H9 (cell line): Measurements from ENCODE around the gene MICAL2. TPM values are rescaled to one million over a fixed set of nuclear protein-coding genes. Genes with fewer than 3 reads are reported as not detected.

Experiments used
- DNase-seq: peaks from one replicate; pipeline ENCODE4 v3.0.0-alpha.2; 2017
- H2AFZ ChIP-seq: one replicate; pipeline ENCODE4 v1.6.1; 2013; ENCODE audit warnings: mild to moderate bottlenecking, low read length, control low read depth, moderate library complexity
- H2AK5ac ChIP-seq: 2 replicates; pipeline ENCODE4 v1.6.1; 2013; ENCODE audit warnings: low read length, control low read depth, mixed read lengths; ENCODE audit not compliant: insufficient read length
- H2BK120ac ChIP-seq: one replicate; pipeline ENCODE4 v1.6.1; 2013; ENCODE audit warnings: low read depth, mild to moderate bottlenecking, low read length, control low read depth, inconsistent platforms; ENCODE audit not compliant: poor library complexity, severe bottlenecking
- H2BK12ac ChIP-seq: 2 replicates; pipeline ENCODE4 v1.6.1; 2013; ENCODE audit warnings: low read length, control low read depth, mixed read lengths, low read depth; ENCODE audit not compliant: insufficient read length
- H2BK15ac ChIP-seq: 2 replicates; pipeline ENCODE4 v1.6.1; 2013; ENCODE audit warnings: low read depth, low read length, control low read depth
- H2BK20ac ChIP-seq: one replicate; pipeline ENCODE4 v1.6.1; 2013; ENCODE audit warnings: low read depth, mild to moderate bottlenecking, low read length, control low read depth, inconsistent platforms; ENCODE audit not compliant: poor library complexity, severe bottlenecking
- H2BK5ac ChIP-seq: 2 replicates; pipeline ENCODE4 v1.6.1; 2013; ENCODE audit warnings: low read length, control low read depth, mixed read lengths; ENCODE audit not compliant: insufficient read length
- H3K14ac ChIP-seq: 2 replicates; pipeline ENCODE4 v1.6.1; 2013; ENCODE audit warnings: low read length, control low read depth; ENCODE audit not compliant: insufficient read depth
- H3K18ac ChIP-seq: 2 replicates; pipeline ENCODE4 v1.6.1; 2013; ENCODE audit warnings: low read depth, mild to moderate bottlenecking, mixed read lengths, low read length, control low read depth; ENCODE audit not compliant: insufficient read length
- H3K23ac ChIP-seq: 2 replicates; pipeline ENCODE4 v1.6.1; 2013; ENCODE audit warnings: low read length, control low read depth, mixed read lengths, low read depth; ENCODE audit not compliant: insufficient read length
- H3K23me2 ChIP-seq: 2 replicates; pipeline ENCODE4 v1.6.1; 2013; ENCODE audit warnings: low read depth, mild to moderate bottlenecking, mixed read lengths, low read length, control low read depth; ENCODE audit not compliant: insufficient read length, poor library complexity, severe bottlenecking
- H3K27ac ChIP-seq: 2 replicates; pipeline ENCODE4 v1.5.1; 2013; ENCODE audit warnings: low read length, control low read depth, mixed read lengths, low read depth; ENCODE audit not compliant: insufficient read length
- H3K27me3 ChIP-seq: 2 replicates; pipeline ENCODE4 v1.6.1; 2013; ENCODE audit warnings: low read length, control low read depth, inconsistent platforms; ENCODE audit not compliant: insufficient read depth
- H3K4ac ChIP-seq: 2 replicates; pipeline ENCODE4 v1.6.1; 2013; ENCODE audit warnings: low read depth, mild to moderate bottlenecking, control low read depth, inconsistent platforms, low read length, moderate library complexity
- H3K4me1 ChIP-seq: 2 replicates; pipeline ENCODE4 v1.6.1; 2013; ENCODE audit warnings: low read length, control low read depth, inconsistent platforms; ENCODE audit not compliant: insufficient read depth
- H3K4me2 ChIP-seq: 2 replicates; pipeline ENCODE4 v1.6.1; 2013; ENCODE audit warnings: low read length, control low read depth, mixed read lengths; ENCODE audit not compliant: insufficient read length, insufficient read depth
- H3K56ac ChIP-seq: 2 replicates; pipeline ENCODE4 v1.6.1; 2013; ENCODE audit warnings: low read depth, mild to moderate bottlenecking, mixed read lengths, low read length, control low read depth; ENCODE audit not compliant: insufficient read length
- H3K79me1 ChIP-seq: 2 replicates; pipeline ENCODE4 v1.6.1; 2013; ENCODE audit warnings: low read depth, mild to moderate bottlenecking, moderate library complexity, low read length, control low read depth, inconsistent platforms; ENCODE audit not compliant: insufficient read depth, poor library complexity, severe bottlenecking
- H3K79me2 ChIP-seq: 2 replicates; pipeline ENCODE4 v1.6.1; 2013; ENCODE audit warnings: low read length, control low read depth, inconsistent platforms; ENCODE audit not compliant: insufficient read depth
- H3K9ac ChIP-seq: 2 replicates; pipeline ENCODE4 v1.6.1; 2013; ENCODE audit warnings: low read length, control low read depth, mixed read lengths; ENCODE audit not compliant: insufficient read length; ENCODE audit errors: extremely low read depth
- H3K9me3 ChIP-seq: one replicate; pipeline ENCODE4 v1.6.1; 2013; ENCODE audit warnings: low read depth, low read length, inconsistent platforms; ENCODE audit not compliant: control insufficient read depth
- H3T11ph ChIP-seq: one replicate; pipeline ENCODE4 v1.6.1; 2013; ENCODE audit warnings: mild to moderate bottlenecking, low read length, control low read depth, inconsistent platforms
- H4K20me1 ChIP-seq: one replicate; pipeline ENCODE4 v1.6.1; 2013; ENCODE audit not compliant: control insufficient read depth, insufficient read length, insufficient read depth
- H4K5ac ChIP-seq: 2 replicates; pipeline ENCODE4 v1.6.1; 2013; ENCODE audit warnings: low read depth, mild to moderate bottlenecking, mixed read lengths, low read length, control low read depth; ENCODE audit not compliant: insufficient read length
- H4K8ac ChIP-seq: replicated peaks from 2 replicates; pipeline ENCODE4 v1.6.1; 2013; ENCODE audit warnings: low read length, control low read depth, mixed read lengths, low read depth; ENCODE audit not compliant: insufficient read length
- H4K91ac ChIP-seq: 2 replicates; pipeline ENCODE4 v1.6.1; 2013; ENCODE audit warnings: low read depth, mild to moderate bottlenecking, moderate library complexity, mixed read lengths, low read length, control low read depth; ENCODE audit not compliant: insufficient read length
- H3K27ac Mint-ChIP-seq, 3 experiments: 2 replicates in 2 of 3; 3 replicates in 1 of 3; pipeline ENCODE4 v1.8.0; 2020 to 2021; ENCODE audit warnings: mixed read lengths in 3 of 3, mild to moderate bottlenecking in 1 of 3, moderate library complexity in 1 of 3
- H3K27me3 Mint-ChIP-seq: 2 replicates; pipeline ENCODE4 v1.8.0; 2021; ENCODE audit warnings: low read depth, mild to moderate bottlenecking, moderate library complexity, mixed read lengths
- H3K36me3 Mint-ChIP-seq, 3 experiments: 2 replicates in 2 of 3; 3 replicates in 1 of 3; pipeline ENCODE4 v1.8.0; 2020 to 2021; ENCODE audit warnings: low read depth in 3 of 3, mixed read lengths in 3 of 3; ENCODE audit not compliant: insufficient read depth in 1 of 3
- H3K4me1 Mint-ChIP-seq, 2 experiments: 2 replicates each; pipeline ENCODE4 v1.8.0; 2020; ENCODE audit warnings: mixed read lengths in 2 of 2
- H3K4me3 Mint-ChIP-seq, 2 experiments: 2 replicates in 1 of 2; 3 replicates in 1 of 2; pipeline ENCODE4 v1.8.0; 2020 to 2021; ENCODE audit warnings: mild to moderate bottlenecking in 2 of 2, mixed read lengths in 2 of 2, moderate library complexity in 1 of 2
- H3K9me3 Mint-ChIP-seq, 2 experiments: 2 replicates in 1 of 2; 3 replicates in 1 of 2; pipeline ENCODE4 v1.8.0; 2020; ENCODE audit warnings: mild to moderate bottlenecking in 2 of 2, mixed read lengths in 2 of 2, moderate library complexity in 1 of 2
- CTCF ChIP-seq: fragments of 200-600 bp; sonication (generic); conservative IDR thresholded peaks from 3 replicates; pipeline ENCODE4 v1.8.0; 2021; ENCODE audit warnings: antibody characterized with exemption, mild to moderate bottlenecking
- WGBS: extraction: QIAGEN DNeasy Blood & Tissue Kit; methylation state at CpG from one replicate; pipeline ENCODE4 v1.1.7; 2013; ENCODE audit warnings: missing lambda C conversion rate, low lambda C conversion rate, mixed read lengths; ENCODE audit not compliant: insufficient read length; ENCODE audit errors: extremely low coverage; 5-methylcytosine and 5-hydroxymethylcytosine counted together
- total RNA-seq: library from RNA; stranded (reverse); gene quantifications from 2 replicates; pipeline ENCODE4 v1.2.1, GENCODE V29; 2021

Gene MICAL2
- total RNA-seq, 1 experiment from 2014 or later = 4.7 TPM

DNA sequence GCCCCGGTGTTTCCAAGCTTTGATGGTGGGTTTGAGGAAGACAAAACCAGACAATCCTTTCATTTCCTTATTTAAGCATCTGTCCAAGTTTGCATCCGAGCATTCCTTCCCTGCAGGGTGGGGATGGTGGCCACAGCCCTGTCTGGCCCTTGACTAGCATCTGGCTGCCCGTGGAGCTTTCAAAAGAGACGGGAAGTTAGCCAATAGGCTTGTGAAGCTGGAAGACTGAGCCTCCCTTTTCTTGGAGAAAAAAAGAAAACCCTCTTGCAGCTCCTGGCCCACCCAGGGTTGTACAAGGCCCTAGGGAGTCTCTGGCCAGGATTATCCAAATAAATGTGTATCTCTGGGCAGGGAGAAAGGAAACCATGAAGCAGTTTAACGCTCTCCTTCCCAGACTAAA, 60.6 kb downstream of the MICAL2 start:
- H3K9me3 ChIP-seq = no peaks in the 10 kb centered on the region
- Mint-ChIP-seq H3K36me3 (no peaks in the 10 kb centered on the region; a peak in 1 of 7 replicates), H3K9me3 (no peaks in the 10 kb centered on the region), H3K27me3 (no peaks in the 10 kb centered on the region; the same call in 1 of the 2 replicates), H3K4me1 (peaks cover 10 to 13% of the 10 kb centered on the region in 2 experiments), H3K27ac (no peak overlapping the region), H3K4me3 (no peak overlapping the region)
- H3K14ac ChIP-seq = no peak overlapping the region
- H3K79me2 ChIP-seq = no peaks in the 10 kb centered on the region
- no peak overlapping the region for H2AFZ ChIP-seq
- no peak overlapping the region for H3K27ac ChIP-seq
- H3K23ac ChIP-seq = no peak overlapping the region
- H3K23me2 ChIP-seq = no peaks in the 10 kb centered on the region
- H3K27me3 ChIP-seq = no peaks in the 10 kb centered on the region
- no peak for TF ChIP-seq CTCF
- H3K4me2 ChIP-seq = no peak overlapping the region
- H2BK120ac ChIP-seq = no peak overlapping the region
- no peak overlapping the region for H2BK12ac ChIP-seq
- no CpG with 5 or more reads among the region's 5 CpGs for WGBS
- H3K4me1 ChIP-seq = no peaks in the 10 kb centered on the region
- H4K8ac ChIP-seq = no peak overlapping the region
- H3K56ac ChIP-seq = no peak overlapping the region
- no peaks in the 10 kb centered on the region for H4K20me1 ChIP-seq
- DNase-seq = no peak
- no peak overlapping the region for H3K4ac ChIP-seq
- H2BK20ac ChIP-seq = no peak overlapping the region
- H3K79me1 ChIP-seq = no peaks in the 10 kb centered on the region
- H3K18ac ChIP-seq = no peak overlapping the region
- no peak overlapping the region for H2AK5ac ChIP-seq
- no peak overlapping the region for H2BK15ac ChIP-seq
- no peak overlapping the region for H3K9ac ChIP-seq
- no peak overlapping the region for H2BK5ac ChIP-seq
- H3T11ph ChIP-seq = no peak overlapping the region
- H4K5ac ChIP-seq = no peak overlapping the region
- no peak overlapping the region for H4K91ac ChIP-seq
